Activated CD4-positive, alpha-beta T cell treated with anti-CD3 and anti-CD28 coated beads for 36 hours (primary cell): ENCODE data around the gene INSRR. TPM values are rescaled to one million over a fixed set of nuclear protein-coding genes. Genes with fewer than 3 reads are reported as not detected.

ENCODE experiments used
- ATAC-seq: fragments of 200-7000 bp; cut with Tn5 transposase; one replicate; pipeline ENCODE4 v1.10.0; 2021; ENCODE audit warnings: mild to moderate bottlenecking, moderate library complexity
- CTCF ChIA-PET: fragments of 350-600 bp; sonication (Branson Sonifier 250); formaldehyde crosslinking; loops from one replicate; lab custom pipeline; 2021; ENCODE audit warnings: antibody characterized with exemption; lab: Charles Lee
- POLR2A ChIA-PET: fragments of 350-600 bp; sonication (Branson Sonifier 250); formaldehyde crosslinking; loops from one replicate; lab custom pipeline; 2021; ENCODE audit warnings: antibody characterized with exemption, inconsistent platforms; lab: Charles Lee
- DNase-seq: peaks from one replicate; pipeline ENCODE4 v3.0.0-alpha.2; 2020
- H3K27ac Mint-ChIP-seq: one replicate; pipeline ENCODE4 v1.8.0; 2021; ENCODE audit warnings: mixed read lengths
- H3K27me3 Mint-ChIP-seq: one replicate; pipeline ENCODE4 v1.8.0; 2021; ENCODE audit warnings: mixed read lengths
- H3K36me3 Mint-ChIP-seq: one replicate; pipeline ENCODE4 v1.8.0; 2021; ENCODE audit warnings: low read depth, mixed read lengths
- H3K4me1 Mint-ChIP-seq: one replicate; pipeline ENCODE4 v1.8.0; 2021; ENCODE audit warnings: mixed read lengths
- H3K4me3 Mint-ChIP-seq: one replicate; pipeline ENCODE4 v1.8.0; 2021; ENCODE audit warnings: mild to moderate bottlenecking, moderate library complexity, mixed read lengths
- H3K9me3 Mint-ChIP-seq: one replicate; pipeline ENCODE4 v1.8.0; 2021; ENCODE audit warnings: low read depth, mixed read lengths
- intact Hi-C, 2 experiments: fragments of 100-400 bp; cut with DNase I in 1 of 2; cut with micrococcal nuclease in 1 of 2; formaldehyde crosslinking; loops; one replicate each; pipeline versions ENCODE4 v1.14.2 to v1.15.1; 2022 to 2024; cut with DNase I, micrococcal nuclease
- total RNA-seq, 2 experiments: library from RNA; stranded (reverse); gene quantifications; one replicate each; pipeline ENCODE4 v1.2.3, GENCODE V29; 2021

INSRR gene
- total RNA-seq, 2 experiments from 2014 or later, result 0.14 to 0.18 TPM

- ChIA-PET CTCF (interaction anchor here (0.8 to 2.8 kb wide), 6 partner anchors 11 to 253 kb away, joined by 3 to 9 read pairs (median 4); partner anchors contain the start of gene NTRK1), POLR2A (no interaction called here)
- Mint-ChIP-seq H3K4me3 (no peak overlapping the region), H3K27ac (no peak overlapping the region), H3K36me3 (no peaks in the 10 kb centered on the region), H3K9me3 (no peaks in the 10 kb centered on the region), H3K27me3 (peaks cover 12% of the 10 kb centered on the region), H3K4me1 (no peaks in the 10 kb centered on the region)
- no peak for DNase-seq
- intact Hi-C loops, result no loop called here
- ATAC-seq, result no peak
These were observed 41.2 kb upstream of the INSRR start for GRCh38 chr1:156899956-156900718.

- Mint-ChIP-seq H3K4me3 (no peak overlapping the region), H3K27me3 (peaks cover 17% of the 10 kb centered on the region), H3K4me1 (no peaks in the 10 kb centered on the region), H3K27ac (no peak overlapping the region), H3K36me3 (no peaks in the 10 kb centered on the region), H3K9me3 (no peaks in the 10 kb centered on the region)
- ChIA-PET CTCF (interaction anchor here (0.7 to 2.8 kb wide), 6 partner anchors 12 to 254 kb away, joined by 3 to 9 read pairs (median 4); partner anchors contain the start of gene NTRK1), POLR2A (no interaction called here)
- intact Hi-C loops, result no loop called here
- DNase-seq (no peak), ATAC-seq (no peak)
These were observed 40.2 kb upstream of the INSRR start for GRCh38 chr1:156898971-156899664.

GRCh38 chr1:156898161-156898566, 39.2 kb upstream of the INSRR start:
- ChIA-PET POLR2A (no interaction called here), CTCF (interaction anchor here (0.6 to 1.6 kb wide), 5 partner anchors 13 to 208 kb away, joined by 3 to 5 read pairs (median 3); no protein-coding TSS in a partner anchor)
- H3K9me3 Mint-ChIP-seq, result no peaks in the 10 kb centered on the region
- peaks cover 22% of the 10 kb centered on the region for H3K27me3 Mint-ChIP-seq
- H3K4me1 Mint-ChIP-seq, result peaks cover 2% of the 10 kb centered on the region
- DNase-seq (no peak), ATAC-seq (no peak)
- H3K4me3 Mint-ChIP-seq, result no peak overlapping the region
- H3K36me3 Mint-ChIP-seq, result no peaks in the 10 kb centered on the region
- H3K27ac Mint-ChIP-seq, result no peak overlapping the region
- intact Hi-C loops, result no loop called here

GRCh38 chr1:156897078-156897825, 38.3 kb upstream of the INSRR start:
- DNase-seq, result no peak
- no peaks in the 10 kb centered on the region for H3K36me3 Mint-ChIP-seq
- ChIA-PET CTCF (interaction anchor here (0.6 to 0.7 kb wide), 4 partner anchors 17 to 452 kb away, joined by 3 to 4 read pairs (median 4); no protein-coding TSS in a partner anchor), POLR2A (no interaction called here)
- no peak overlapping the region for H3K27ac Mint-ChIP-seq
- H3K4me1 Mint-ChIP-seq, result peaks cover 6% of the 10 kb centered on the region
- no peak for ATAC-seq
- intact Hi-C loops, result no loop called here
- H3K27me3 Mint-ChIP-seq, result peaks cover 25% of the 10 kb centered on the region
- H3K4me3 Mint-ChIP-seq, result no peak overlapping the region
- H3K9me3 Mint-ChIP-seq, result no peaks in the 10 kb centered on the region

- Mint-ChIP-seq H3K27ac (no peak overlapping the region), H3K4me3 (no peak overlapping the region), H3K9me3 (no peaks in the 10 kb centered on the region), H3K4me1 (peaks cover 12% of the 10 kb centered on the region), H3K36me3 (no peaks in the 10 kb centered on the region), H3K27me3 (peaks cover 28% of the 10 kb centered on the region)
- CTCF ChIA-PET, result interaction anchor here (0.6 to 0.7 kb wide), 3 partner anchors 18 to 37 kb away, joined by 3 to 4 read pairs (median 4); no protein-coding TSS in a partner anchor
- intact Hi-C loops, result no loop called here
- ATAC-seq (no peak), DNase-seq (no peak)
- POLR2A ChIA-PET, result no interaction called here
These were observed 37.6 kb upstream of the INSRR start for GRCh38 chr1:156896490-156897033.

- ATAC-seq, result no peak
These were observed 37.0 kb upstream of the INSRR start for GRCh38 chr1:156895927-156896326.

GRCh38 chr1:156895455-156895812, 36.5 kb upstream of the INSRR start:
- Mint-ChIP-seq H3K9me3 (no peaks in the 10 kb centered on the region), H3K4me1 (peaks cover 12% of the 10 kb centered on the region), H3K27ac (no peak overlapping the region), H3K4me3 (no peak overlapping the region), H3K27me3 (peaks cover 39% of the 10 kb centered on the region), H3K36me3 (no peaks in the 10 kb centered on the region)
- ChIA-PET CTCF (interaction anchor here (1.1 kb wide), 1 partner anchor 57 kb away, joined by 7 read pairs; no protein-coding TSS in a partner anchor), POLR2A (no interaction called here)
- DNase-seq, result no peak
- ATAC-seq, result no peak
- intact Hi-C loops, result no loop called here

More at GRCh38 chr1:156895927-156896326, 37.0 kb upstream of the INSRR start:
- Mint-ChIP-seq H3K27ac (no peak overlapping the region), H3K4me3 (no peak overlapping the region), H3K27me3 (peaks cover 35% of the 10 kb centered on the region), H3K36me3 (no peaks in the 10 kb centered on the region), H3K4me1 (peaks cover 12% of the 10 kb centered on the region), H3K9me3 (no peaks in the 10 kb centered on the region)
- intact Hi-C loops, result no loop called here
- ChIA-PET CTCF (no interaction called here), POLR2A (no interaction called here)
- no peak for DNase-seq

GRCh38 chr1:156894711-156895454, 36.0 kb upstream of the INSRR start:
- Mint-ChIP-seq H3K27me3 (peaks cover 43% of the 10 kb centered on the region), H3K4me1 (peaks cover 14% of the 10 kb centered on the region), H3K27ac (no peak overlapping the region), H3K36me3 (no peaks in the 10 kb centered on the region), H3K9me3 (no peaks in the 10 kb centered on the region), H3K4me3 (no peak overlapping the region)
- ATAC-seq, result no peak
- no peak for DNase-seq
- POLR2A ChIA-PET, result no interaction called here
- intact Hi-C loops, result loop anchor here in 1 of 2 experiments (5.0 kb wide), 1 partner anchor 67 kb away; no protein-coding TSS in a partner anchor
- CTCF ChIA-PET, result interaction anchor here (1.1 kb wide), 1 partner anchor 57 kb away, joined by 7 read pairs; no protein-coding TSS in a partner anchor

GRCh38 chr1:156894001-156894400, 35.1 kb upstream of the INSRR start:
- Mint-ChIP-seq H3K4me1 (peaks cover 14% of the 10 kb centered on the region), H3K4me3 (no peak overlapping the region), H3K27ac (no peak overlapping the region), H3K9me3 (no peaks in the 10 kb centered on the region), H3K36me3 (no peaks in the 10 kb centered on the region), H3K27me3 (peaks cover 43% of the 10 kb centered on the region)
- ATAC-seq (no peak), DNase-seq (no peak)
- CTCF ChIA-PET, result no interaction called here
- intact Hi-C loops, result loop anchor here in 1 of 2 experiments (5.0 kb wide), 1 partner anchor 68 kb away; no protein-coding TSS in a partner anchor
- POLR2A ChIA-PET, result no interaction called here
